PC-9 (cell line): Measurements from ENCODE around the gene IRAK4. TPM values are rescaled to one million over a fixed set of nuclear protein-coding genes. Genes with fewer than 3 reads are reported as not detected.

ENCODE experiments used
- BruUV-seq: library from RNA; stranded (reverse); fragments of 400-500 nt; replicated peaks from 2 replicates; lab custom pipeline; 2021; lab: Mats Ljungman, UMichigan
- CTCF ChIA-PET: fragments of 300-600 bp; sonication (Branson Sonifier 250); formaldehyde crosslinking; loops from one replicate; lab custom pipeline; 2022; ENCODE audit warnings: antibody characterized with exemption; lab: Charles Lee
- POLR2A ChIA-PET: fragments of 300-600 bp; sonication (Branson Sonifier 250); formaldehyde crosslinking; loops from one replicate; lab custom pipeline; 2022; ENCODE audit warnings: antibody characterized with exemption; ENCODE audit not compliant: unreplicated experiment; lab: Charles Lee
- DNase-seq, 2 experiments: peaks; one replicate each; pipeline versions ENCODE4 v3.0.0 to v3.0.0-alpha.2; 2015 to 2022; ENCODE audit warnings: mixed read lengths in 1 of 2
- H2AFZ ChIP-seq: fragments of 200-600 bp; sonication (generic); 2 replicates; pipeline ENCODE4 v1.8.1; 2017; ENCODE audit warnings: antibody characterized with exemption
- H3F3A ChIP-seq: fragments of 200-600 bp; sonication (generic); 2 replicates; pipeline ENCODE4 v1.8.1; 2017; ENCODE audit warnings: antibody characterized with exemption, mild to moderate bottlenecking, low read depth; ENCODE audit not compliant: insufficient read depth
- H3K27ac ChIP-seq: fragments of 200-600 bp; sonication (generic); 2 replicates; pipeline ENCODE4 v1.6.1; 2016; ENCODE audit warnings: mixed run types
- H3K27me3 ChIP-seq: fragments of 200-600 bp; sonication (generic); 2 replicates; pipeline ENCODE4 v1.6.1; 2016; ENCODE audit warnings: low read depth, mixed run types; ENCODE audit not compliant: insufficient read depth
- H3K36me3 ChIP-seq: fragments of 200-600 bp; sonication (generic); 2 replicates; pipeline ENCODE4 v1.6.1; 2016; ENCODE audit warnings: low read depth, mixed run types
- H3K4me1 ChIP-seq: fragments of 200-600 bp; sonication (generic); replicated peaks from 2 replicates; pipeline ENCODE4 v1.6.1; 2016; ENCODE audit warnings: mixed run types; ENCODE audit not compliant: insufficient read depth
- H3K4me2 ChIP-seq: fragments of 200-600 bp; sonication (generic); 2 replicates; pipeline ENCODE4 v1.6.1; 2017; ENCODE audit warnings: mixed run types
- H3K4me3 ChIP-seq: fragments of 200-600 bp; sonication (generic); 2 replicates; pipeline ENCODE4 v1.6.1; 2016; ENCODE audit warnings: mixed run types
- H3K79me2 ChIP-seq: fragments of 200-600 bp; sonication (generic); 2 replicates; pipeline ENCODE4 v1.6.1; 2017; ENCODE audit warnings: low read depth, mixed run types
- H3K9me2 ChIP-seq: fragments of 200-600 bp; sonication (generic); 2 replicates; pipeline ENCODE4 v1.8.1; 2017; ENCODE audit warnings: mild to moderate bottlenecking; ENCODE audit not compliant: insufficient read depth
- H3K9me3 ChIP-seq: fragments of 200-600 bp; sonication (generic); 2 replicates; pipeline ENCODE4 v1.8.1; 2016; ENCODE audit warnings: low read depth; ENCODE audit not compliant: insufficient read depth
- H4K20me1 ChIP-seq: fragments of 200-600 bp; sonication (generic); 2 replicates; pipeline ENCODE4 v1.8.1; 2017; ENCODE audit not compliant: insufficient read depth
- CTCF ChIP-seq: fragments of 200-600 bp; sonication (generic); conservative IDR thresholded peaks from 2 replicates; pipeline ENCODE4 v1.6.1; 2017; ENCODE audit warnings: mixed run types, antibody characterized with exemption, mild to moderate bottlenecking, moderate library complexity
- EZH2 ChIP-seq: fragments of 200-600 bp; sonication (generic); IDR thresholded peaks from 2 replicates; pipeline ENCODE4 v1.8.0; 2017; ENCODE audit warnings: antibody characterized with exemption, low read depth
- intact Hi-C: fragments of 100-400 bp; cut with micrococcal nuclease; formaldehyde crosslinking; loops from one replicate; pipeline ENCODE4 v1.10.0; 2022; ENCODE audit not compliant: unreplicated experiment
- total RNA-seq: library from RNA; stranded (reverse); gene quantifications from 2 replicates; pipeline ENCODE4 v1.2.3, GENCODE V29; 2021

The IRAK4 gene
- total RNA-seq, 1 experiment from 2014 or later = 10.1 TPM

- H3K27me3 ChIP-seq = no peaks in the 10 kb centered on the region
- ChIA-PET CTCF (no interaction called here), POLR2A (no interaction called here)
- H3K9me2 ChIP-seq = no peaks in the 10 kb centered on the region
- H4K20me1 ChIP-seq = no peaks in the 10 kb centered on the region
- no peaks in the 10 kb centered on the region; the same call in 1 of the 2 replicates for H3K36me3 ChIP-seq
- no TSS peak for BruUV-seq
- H3K4me3 ChIP-seq = no peak overlapping the region
- no peak for DNase-seq
- TF ChIP-seq EZH2 (no peak), CTCF (no peak)
- intact Hi-C loops = no loop called here
- no peak overlapping the region for H3K27ac ChIP-seq
- peaks cover 16% of the 10 kb centered on the region for H3F3A ChIP-seq
- no peaks in the 10 kb centered on the region for H3K79me2 ChIP-seq
- no peak overlapping the region for H2AFZ ChIP-seq
- no peaks in the 10 kb centered on the region; the same call in 1 of the 2 replicates for H3K9me3 ChIP-seq
- H3K4me2 ChIP-seq = no peak overlapping the region
- H3K4me1 ChIP-seq = no peaks in the 10 kb centered on the region
These were observed 31.2 kb downstream of the IRAK4 start for GRCh38 chr12:43789941-43790340.

GRCh38 chr12:43795716-43796280, 37.0 kb downstream of the IRAK4 start:
- peaks cover 17% of the 10 kb centered on the region for H3K4me1 ChIP-seq
- no TSS peak for BruUV-seq
- intact Hi-C loops = no loop called here

GRCh38 chr12:43797561-43798217, 38.9 kb downstream of the IRAK4 start:
- H3K9me3 ChIP-seq = no peaks in the 10 kb centered on the region; the same call in 1 of the 2 replicates
- ChIA-PET CTCF (interaction anchor here (0.6 kb wide), 1 partner anchor 1079 kb away, joined by 5 read pairs; the partner anchor contains the start of gene NELL2), POLR2A (interaction anchor here (0.9 kb wide), 1 partner anchor 55 kb away, joined by 4 read pairs; no protein-coding TSS in a partner anchor)
- H3K27me3 ChIP-seq = no peaks in the 10 kb centered on the region
- no TSS peak for BruUV-seq
- H3F3A ChIP-seq = peaks cover 37% of the 10 kb centered on the region
- H3K4me3 ChIP-seq = no peak overlapping the region
- H3K27ac ChIP-seq = no peak overlapping the region
- no peak overlapping the region for H3K4me2 ChIP-seq
- TF ChIP-seq CTCF (no peak), EZH2 (no peak)
- H3K4me1 ChIP-seq = peaks cover 17% of the 10 kb centered on the region
- no peak for DNase-seq
- peaks cover 55% of the 10 kb centered on the region for H3K36me3 ChIP-seq
- H3K9me2 ChIP-seq = no peaks in the 10 kb centered on the region
- H2AFZ ChIP-seq = no peak overlapping the region
- 0 out of 2 replicates have a peak, but pooled peaks cover 2% of the 10 kb centered on the region for H3K79me2 ChIP-seq
- intact Hi-C loops = no loop called here
- no peaks in the 10 kb centered on the region; the same call in 1 of the 2 replicates for H4K20me1 ChIP-seq

More at GRCh38 chr12:43795716-43796280, 37.0 kb downstream of the IRAK4 start:
- no peaks in the 10 kb centered on the region for H3K9me2 ChIP-seq
- H3K36me3 ChIP-seq = peaks cover 39% of the 10 kb centered on the region
- no peak overlapping the region for H3K4me3 ChIP-seq
- H3K79me2 ChIP-seq = no peaks in the 10 kb centered on the region
- H4K20me1 ChIP-seq = no peaks in the 10 kb centered on the region; the same call in 1 of the 2 replicates
- CTCF ChIA-PET = no interaction called here
- POLR2A ChIA-PET = no interaction called here
- H3K9me3 ChIP-seq = no peaks in the 10 kb centered on the region; the same call in 1 of the 2 replicates
- H2AFZ ChIP-seq = no peak overlapping the region
- H3F3A ChIP-seq = peaks cover 39% of the 10 kb centered on the region
- peak overlapping the region; percentile 10 for H3K4me2 ChIP-seq
- H3K27me3 ChIP-seq = no peaks in the 10 kb centered on the region
- DNase-seq = peak in 1 of 2 experiments; percentile 90
- no peak for TF ChIP-seq CTCF
- no peak for TF ChIP-seq EZH2
- peak overlapping the region; percentile 16 for H3K27ac ChIP-seq
